H1 (cell line): ENCODE measurements around the gene GNG7. TPM values are rescaled to one million over a fixed set of nuclear protein-coding genes. Genes with fewer than 3 reads are reported as not detected.

Source experiments
- EZH2 ChIP-seq: fragments of 200-600 bp; sonication (generic); IDR thresholded peaks from 2 replicates; pipeline ENCODE4 v1.7.1; 2012; ENCODE audit warnings: low read depth, mild to moderate bottlenecking, moderate library complexity, low read length, inconsistent platforms; ENCODE audit not compliant: severe bottlenecking
- GTF2F1 ChIP-seq: IDR thresholded peaks from 2 replicates; pipeline ENCODE4 v1.6.1; 2012; ENCODE audit warnings: low read depth, low read length, improper control_type of control experiment, borderline replicate concordance
- TCF12 ChIP-seq: IDR thresholded peaks from 2 replicates; pipeline ENCODE4 v1.6.1; 2011; ENCODE audit warnings: low read depth, mild to moderate bottlenecking, low read length
- USF2 ChIP-seq: IDR thresholded peaks from 2 replicates; pipeline ENCODE4 v1.6.1; 2011; ENCODE audit warnings: low read length, improper control_type of control experiment
- YY1 ChIP-seq: IDR thresholded peaks from 2 replicates; pipeline ENCODE4 v1.6.1; 2011; ENCODE audit warnings: low read depth, mild to moderate bottlenecking, low read length
- polyA plus RNA-seq, 7 experiments: library from polyadenylated mRNA; depleted of rRNA in 3 of 7; stranded (reverse) in 5 of 7; unstranded in 2 of 7; fragments of >200 nt in 5 of 7; fragments of 200-250 nt in 2 of 7; gene quantifications; 1 replicate in 5 of 7; 2 replicates in 1 of 7; 4 replicates in 1 of 7; pipeline versions ENCODE4 v1.2.1 to v1.2.3, GENCODE V29; 2011 to 2013; ENCODE audit warnings: missing spikeins in 2 of 7, mixed read lengths in 2 of 7
- total RNA-seq: library from RNA; stranded (reverse); fragmentation: NEBNext Ultra II Directional; extraction: Animal tissue kit (Norgen Biotek cat#: 25700); gene quantifications from 2 replicates; pipeline ENCODE4 v1.2.1, GENCODE V29; 2021

The GNG7 gene
- total and polyA plus RNA-seq, 2 of the 8 experiments (the other 6 are each of a cell fraction or from before 2014, with no cell fraction given) = 2.8 to 7.8 TPM

DNA sequence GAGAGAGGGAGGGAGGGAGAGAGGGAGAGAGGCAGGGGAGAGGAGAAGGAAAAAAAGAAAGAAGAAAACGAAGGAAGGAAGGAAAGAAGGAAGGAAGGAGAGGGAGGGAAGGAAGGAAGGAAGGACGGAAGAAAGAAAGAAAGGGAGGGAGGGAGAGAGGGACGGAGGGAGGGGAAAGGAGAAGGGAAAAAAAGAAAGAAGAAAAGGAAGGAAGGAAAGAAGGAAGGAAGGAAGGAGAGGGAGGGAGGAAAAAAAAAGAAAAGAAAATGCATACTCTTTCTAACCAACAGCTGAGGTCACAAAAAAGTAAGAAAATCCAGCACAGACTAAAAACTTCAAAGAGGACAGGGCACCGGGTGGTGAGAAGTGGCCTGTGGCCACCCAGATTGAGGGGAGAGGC lies 109.7 kb downstream of the GNG7 start (continued):
- TF ChIP-seq GTF2F1 (no peak), TCF12 (no peak), USF2 (no peak), EZH2 (no peak), YY1 (no peak)
- TF ChIP-seq, all 59 proteins: peak for 0
